Neuron (in vitro differentiated cells): ENCODE data around the gene C1orf116.

Experiments
- H2AFZ ChIP-seq: one replicate; pipeline ENCODE4 v1.6.1; 2013; ENCODE audit warnings: low read depth, mild to moderate bottlenecking, inconsistent platforms, low read length, moderate library complexity
- H3K27me3 ChIP-seq: one replicate; pipeline ENCODE4 v1.6.1; 2013; ENCODE audit warnings: low read length; ENCODE audit not compliant: insufficient read depth
- H3K36me3 ChIP-seq: one replicate; pipeline ENCODE4 v1.6.1; 2013; ENCODE audit warnings: low read length; ENCODE audit not compliant: insufficient read depth
- H3K4me1 ChIP-seq: one replicate; pipeline ENCODE4 v1.6.1; 2013; ENCODE audit warnings: low read length; ENCODE audit not compliant: insufficient read depth
- H3K4me3 ChIP-seq: 2 replicates; pipeline ENCODE4 v1.5.1; 2013; ENCODE audit warnings: mild to moderate bottlenecking, low read length, moderate library complexity
- H3K9me3 ChIP-seq: one replicate; pipeline ENCODE4 v1.6.1; 2013; ENCODE audit warnings: low read length

Gene C1orf116

DNA sequence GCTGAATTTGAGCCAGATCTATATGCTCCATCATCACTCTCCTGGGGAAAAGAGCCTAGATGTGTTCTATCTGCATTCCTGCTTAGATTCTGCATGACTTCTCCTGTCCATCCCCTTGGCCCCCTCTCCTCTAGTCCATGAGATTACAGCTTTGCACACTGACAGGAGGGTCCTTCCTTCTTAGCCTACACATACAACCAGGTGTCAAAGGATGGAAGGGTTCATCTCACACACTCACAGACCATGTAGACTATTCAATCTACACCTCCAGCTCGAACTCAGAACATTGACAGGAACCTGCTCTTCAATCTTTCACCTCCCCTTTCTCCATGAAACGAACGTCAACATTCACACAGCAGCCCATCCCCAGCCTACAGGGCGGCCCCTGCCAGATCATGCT lies 13.8 kb downstream of the C1orf116 start:
- H3K27me3 ChIP-seq, result peaks cover 26% of the 10 kb centered on the region
- no peak overlapping the region for H2AFZ ChIP-seq
- H3K4me3 ChIP-seq, result no peak overlapping the region
- no peaks in the 10 kb centered on the region for H3K4me1 ChIP-seq
- no peaks in the 10 kb centered on the region for H3K9me3 ChIP-seq
- no peaks in the 10 kb centered on the region for H3K36me3 ChIP-seq

DNA sequence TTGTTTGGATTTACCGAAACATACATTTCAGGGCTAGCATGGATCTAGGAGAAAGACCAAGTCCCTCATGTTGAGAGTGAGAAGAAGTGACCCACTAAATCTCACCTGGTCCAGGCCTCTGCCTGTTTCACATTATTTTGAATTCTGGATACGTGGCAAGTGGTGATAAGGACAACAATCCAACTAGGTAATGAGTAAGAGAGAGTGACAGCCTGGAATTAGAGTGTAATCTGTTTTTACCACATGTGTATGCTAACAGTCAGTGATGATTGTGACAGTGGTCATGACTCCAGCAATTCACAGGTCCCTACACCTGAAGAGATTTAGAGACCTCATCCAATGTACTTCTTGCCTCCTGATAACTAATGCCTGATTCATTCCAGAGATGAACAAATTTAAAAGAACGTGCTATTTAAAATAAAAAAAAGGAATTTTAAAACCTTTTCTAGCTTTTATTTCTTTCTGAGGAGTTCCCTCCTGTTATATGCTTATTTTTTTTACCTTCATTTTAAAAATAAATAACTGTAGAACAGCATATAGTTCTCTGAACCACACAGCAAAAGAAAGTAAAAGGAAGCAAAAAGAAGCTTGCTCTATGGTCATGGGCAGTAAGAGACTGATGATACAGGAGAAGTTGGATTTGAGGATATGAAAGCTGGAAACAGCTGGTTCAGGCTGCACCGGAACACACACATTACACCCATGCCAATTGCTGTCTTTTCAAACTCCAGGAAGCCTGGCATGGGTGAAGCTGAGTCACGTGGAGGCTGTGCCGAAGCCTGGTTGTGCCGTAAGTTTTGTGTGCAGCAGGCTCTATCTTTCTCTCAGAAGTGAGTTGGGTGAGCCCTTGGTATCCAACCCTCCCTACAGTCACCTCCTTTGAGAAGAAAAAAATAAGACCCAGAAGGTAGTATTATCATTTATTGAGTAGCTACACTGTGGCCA lies 14.7 kb downstream of the C1orf116 start:
- H3K9me3 ChIP-seq, result no peaks in the 10 kb centered on the region
- H3K36me3 ChIP-seq, result no peaks in the 10 kb centered on the region
- H2AFZ ChIP-seq, result no peak overlapping the region
- H3K27me3 ChIP-seq, result peaks cover 24% of the 10 kb centered on the region
- no peaks in the 10 kb centered on the region for H3K4me1 ChIP-seq
- no peak overlapping the region for H3K4me3 ChIP-seq

DNA sequence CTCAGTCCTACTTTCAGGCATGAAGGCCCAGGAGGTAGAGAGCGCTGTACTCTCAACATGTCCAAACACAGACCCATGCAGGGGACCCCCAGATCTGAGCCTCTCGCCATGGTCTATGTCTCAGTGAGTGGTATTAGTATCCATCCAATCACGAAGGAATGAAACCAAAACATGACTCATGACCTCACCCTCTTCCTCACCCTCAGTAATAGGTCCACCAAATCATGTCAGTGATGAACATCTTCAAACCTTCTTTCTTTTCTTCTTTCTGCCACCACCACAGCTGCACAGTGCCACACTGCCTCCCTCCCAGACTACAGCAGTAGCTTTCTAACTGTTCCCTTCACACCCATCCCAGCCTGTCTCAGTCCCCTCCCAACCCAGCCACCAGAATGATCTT lies 16.8 kb downstream of the C1orf116 start:
- Histone ChIP-seq H3K36me3 (no peaks in the 10 kb centered on the region), H3K4me1 (no peaks in the 10 kb centered on the region), H3K27me3 (peaks cover 17% of the 10 kb centered on the region)

DNA sequence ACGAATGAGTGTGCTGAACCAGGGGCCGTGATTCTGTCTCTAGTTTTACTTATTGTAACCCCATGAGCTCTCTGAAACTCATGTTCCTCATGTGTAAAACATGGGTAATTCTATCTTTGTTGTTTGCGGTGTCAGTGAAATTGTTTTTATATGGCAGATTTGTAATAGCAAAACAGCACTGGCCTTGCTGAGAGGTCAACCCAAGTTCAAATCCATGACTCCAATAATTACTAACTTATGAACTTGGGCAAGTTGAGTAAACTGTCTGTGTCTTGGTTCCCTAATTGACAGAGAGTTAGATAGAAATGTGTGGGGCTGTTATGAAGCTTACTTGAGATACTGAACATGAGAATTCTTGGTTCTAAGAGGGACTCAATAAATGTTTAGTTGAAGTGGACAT lies 17.8 kb downstream of the C1orf116 start:
- Histone ChIP-seq H3K4me3 (no peak overlapping the region), H3K27me3 (peaks cover 24% of the 10 kb centered on the region), H2AFZ (no peak overlapping the region)

More for the DNA sequence above, 16.8 kb downstream of the C1orf116 start:
- H3K4me3 ChIP-seq, result no peak overlapping the region
- no peaks in the 10 kb centered on the region for H3K9me3 ChIP-seq
- H2AFZ ChIP-seq, result no peak overlapping the region

DNA sequence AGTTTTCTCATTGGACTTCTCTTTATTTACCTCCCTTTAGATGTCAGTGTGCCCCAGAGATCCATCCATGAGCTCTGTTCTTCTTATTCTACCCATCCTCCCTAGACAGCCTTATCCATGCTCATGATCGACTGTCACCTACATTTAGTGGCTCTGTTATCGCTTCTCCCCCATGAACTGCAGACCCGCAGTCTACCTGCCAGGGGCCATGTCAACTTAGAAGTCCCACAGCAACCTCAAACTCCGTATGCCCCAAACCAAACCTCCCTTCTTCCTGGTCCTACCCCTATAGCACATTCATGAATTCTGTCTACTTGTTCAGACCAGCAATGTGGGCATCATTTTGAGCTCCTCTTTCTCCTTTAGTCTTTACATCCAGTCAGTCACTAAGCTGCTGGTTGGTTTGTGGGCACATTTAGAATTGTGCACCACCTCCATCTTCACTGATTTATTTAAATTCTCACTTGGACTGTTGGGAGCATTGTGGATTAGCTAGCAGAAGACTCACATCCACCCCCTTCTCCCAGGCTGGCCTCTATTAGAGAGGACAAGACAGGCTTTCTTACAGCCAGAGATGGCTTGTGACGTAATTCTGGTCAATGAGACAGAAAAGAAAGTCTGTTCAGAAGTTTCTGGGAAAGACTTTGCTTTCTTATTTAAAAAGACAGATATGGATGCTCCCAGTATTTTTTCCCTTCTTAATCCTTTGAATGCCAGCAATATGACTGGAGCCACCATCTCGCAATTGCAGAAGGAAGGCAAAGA lies 19.1 kb downstream of the C1orf116 start:
- Histone ChIP-seq H3K36me3 (no peaks in the 10 kb centered on the region), H3K9me3 (no peaks in the 10 kb centered on the region), H2AFZ (no peak overlapping the region), H3K4me1 (no peaks in the 10 kb centered on the region), H3K4me3 (no peak overlapping the region), H3K27me3 (peaks cover 32% of the 10 kb centered on the region)

More for the DNA sequence above, 17.8 kb downstream of the C1orf116 start:
- no peaks in the 10 kb centered on the region for H3K4me1 ChIP-seq
- H3K9me3 ChIP-seq, result no peaks in the 10 kb centered on the region
- no peaks in the 10 kb centered on the region for H3K36me3 ChIP-seq

DNA sequence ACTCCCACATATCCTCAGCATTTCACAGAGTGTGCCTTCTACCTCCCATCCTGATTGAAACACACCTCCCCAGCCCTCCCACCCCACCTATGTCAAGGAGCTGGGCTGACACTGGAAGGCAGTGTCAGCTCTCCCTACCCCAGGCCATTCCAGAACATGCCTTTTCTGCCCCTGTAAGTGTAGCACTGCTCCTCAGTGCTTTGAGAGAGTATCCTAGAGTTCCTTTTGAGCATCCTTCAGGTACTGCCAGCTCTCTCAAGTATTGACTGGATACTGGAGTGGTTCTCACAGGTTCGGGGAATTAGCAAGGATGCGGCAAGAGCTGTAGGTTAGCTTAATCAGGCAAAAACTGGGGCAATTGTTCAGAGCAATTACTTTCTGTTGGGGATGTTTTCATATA lies 21.8 kb downstream of the C1orf116 start:
- Histone ChIP-seq H3K9me3 (no peaks in the 10 kb centered on the region), H3K4me1 (no peaks in the 10 kb centered on the region), H3K36me3 (no peaks in the 10 kb centered on the region), H2AFZ (no peak overlapping the region), H3K4me3 (no peak overlapping the region), H3K27me3 (peaks cover 41% of the 10 kb centered on the region)

DNA sequence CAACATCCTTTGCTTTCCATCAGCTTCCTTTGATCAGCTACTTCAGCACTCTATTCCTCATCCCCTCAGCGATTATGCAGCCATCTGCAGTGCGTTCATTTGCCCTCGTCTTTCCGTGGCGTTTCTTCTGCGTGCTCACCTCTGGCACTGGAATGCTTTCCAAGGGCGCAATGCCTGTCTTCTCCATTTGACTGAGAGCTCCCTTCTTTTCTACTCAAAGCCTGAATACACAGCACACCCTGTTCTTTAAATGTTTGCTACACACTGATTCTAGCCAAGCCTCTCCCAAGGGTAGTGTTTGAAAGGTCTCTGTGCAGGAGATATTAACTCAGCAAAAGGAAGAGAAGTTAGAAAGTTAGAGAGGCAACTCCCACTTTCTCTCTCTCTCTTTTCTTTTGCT lies 22.6 kb downstream of the C1orf116 start:
- Histone ChIP-seq H3K27me3 (peaks cover 38% of the 10 kb centered on the region), H3K4me1 (no peaks in the 10 kb centered on the region), H3K36me3 (no peaks in the 10 kb centered on the region), H2AFZ (no peak overlapping the region), H3K4me3 (no peak overlapping the region), H3K9me3 (no peaks in the 10 kb centered on the region)

DNA sequence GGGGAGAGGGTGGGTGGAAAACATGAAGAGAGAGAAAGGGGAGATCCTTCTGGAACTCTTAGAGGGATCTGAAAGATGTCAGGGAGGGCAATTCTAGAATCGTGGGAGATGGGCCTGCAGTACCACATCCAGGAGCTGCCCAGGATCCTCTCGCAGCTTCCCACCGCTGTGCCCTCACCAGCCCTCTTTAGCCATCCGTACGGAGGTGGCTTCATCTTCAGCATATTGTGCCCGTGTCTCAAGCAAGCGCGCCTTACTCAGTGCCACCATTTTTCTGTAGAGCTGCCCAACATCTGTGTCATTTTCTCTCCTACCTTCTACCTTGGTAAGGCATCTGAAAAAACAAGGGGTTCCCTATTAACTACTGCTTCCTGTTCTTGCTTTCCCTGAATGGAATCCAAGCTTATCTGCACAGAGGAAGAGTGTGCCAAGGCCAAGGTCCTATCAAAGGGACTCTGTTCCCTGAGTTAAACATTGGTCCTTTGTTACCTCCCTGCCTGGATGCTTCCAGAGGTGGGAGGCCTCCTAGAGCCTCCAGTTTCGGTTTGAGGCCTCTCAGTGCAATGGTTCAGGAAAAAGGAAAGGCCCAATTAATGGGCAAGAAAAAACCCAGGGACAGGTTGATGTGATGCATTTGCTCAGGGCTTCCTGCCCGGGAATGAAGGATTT lies 23.2 kb downstream of the C1orf116 start:
- Histone ChIP-seq H3K4me1 (no peaks in the 10 kb centered on the region), H3K9me3 (no peaks in the 10 kb centered on the region), H3K4me3 (no peak overlapping the region), H2AFZ (no peak overlapping the region), H3K27me3 (peaks cover 38% of the 10 kb centered on the region), H3K36me3 (no peaks in the 10 kb centered on the region)

DNA sequence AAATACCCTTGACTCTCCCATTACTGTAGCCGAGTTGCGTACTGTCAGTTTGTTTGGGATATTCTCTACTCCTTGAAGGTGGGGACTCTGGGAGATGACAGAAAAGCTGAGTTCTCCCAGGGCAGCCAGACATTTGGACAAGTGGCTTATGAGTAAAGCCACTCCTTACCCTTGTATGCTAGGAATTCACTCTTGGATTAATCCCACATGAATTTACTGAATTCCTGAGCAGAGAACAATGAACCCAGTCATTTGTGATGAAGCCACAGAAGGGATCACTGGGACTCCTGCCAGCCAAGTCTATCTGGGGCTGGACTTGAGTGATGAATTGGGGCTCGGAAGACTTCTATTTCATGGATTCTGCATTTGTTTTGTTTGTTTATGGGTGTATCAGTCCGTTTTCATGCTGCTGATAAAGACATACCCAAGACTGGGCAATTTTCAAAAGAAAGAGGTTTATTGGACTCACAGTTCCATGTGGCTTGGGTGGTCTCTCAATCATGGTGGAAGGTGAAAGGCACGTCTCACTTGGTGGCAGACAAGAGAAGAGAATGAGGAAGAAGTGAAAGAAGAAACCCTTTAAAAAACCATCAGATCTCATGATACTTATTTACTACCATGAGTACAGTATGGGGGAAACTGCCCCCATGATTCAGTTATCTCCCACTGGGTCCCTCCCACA lies 25.1 kb downstream of the C1orf116 start:
- Histone ChIP-seq H3K27me3 (peaks cover 41% of the 10 kb centered on the region), H3K9me3 (no peaks in the 10 kb centered on the region), H2AFZ (no peak overlapping the region), H3K4me1 (no peaks in the 10 kb centered on the region), H3K4me3 (no peak overlapping the region), H3K36me3 (no peaks in the 10 kb centered on the region)

DNA sequence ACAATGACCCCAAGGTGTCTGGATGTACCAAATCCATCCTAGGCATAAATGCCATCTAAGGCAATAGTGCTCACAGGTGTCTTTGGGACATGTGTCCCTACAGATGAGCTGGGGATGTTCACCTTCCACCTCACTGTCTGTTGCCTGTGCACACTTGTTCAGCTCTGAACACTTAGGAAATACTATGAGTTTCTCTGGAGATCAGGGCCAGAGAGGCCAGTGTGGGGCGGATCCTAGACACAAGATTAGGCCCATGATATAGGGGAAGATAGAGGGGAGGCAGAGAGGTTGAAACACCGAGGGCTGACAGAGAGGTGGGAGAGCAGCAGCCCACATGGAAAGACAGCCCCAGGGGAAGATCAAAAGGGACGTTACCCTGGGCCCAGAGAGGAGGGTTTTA lies 25.6 kb downstream of the C1orf116 start:
- H3K27me3 ChIP-seq, result peaks cover 41% of the 10 kb centered on the region
- H3K9me3 ChIP-seq, result no peaks in the 10 kb centered on the region
- H3K36me3 ChIP-seq, result no peaks in the 10 kb centered on the region
- no peaks in the 10 kb centered on the region for H3K4me1 ChIP-seq
- no peak overlapping the region for H3K4me3 ChIP-seq
- H2AFZ ChIP-seq, result no peak overlapping the region

DNA sequence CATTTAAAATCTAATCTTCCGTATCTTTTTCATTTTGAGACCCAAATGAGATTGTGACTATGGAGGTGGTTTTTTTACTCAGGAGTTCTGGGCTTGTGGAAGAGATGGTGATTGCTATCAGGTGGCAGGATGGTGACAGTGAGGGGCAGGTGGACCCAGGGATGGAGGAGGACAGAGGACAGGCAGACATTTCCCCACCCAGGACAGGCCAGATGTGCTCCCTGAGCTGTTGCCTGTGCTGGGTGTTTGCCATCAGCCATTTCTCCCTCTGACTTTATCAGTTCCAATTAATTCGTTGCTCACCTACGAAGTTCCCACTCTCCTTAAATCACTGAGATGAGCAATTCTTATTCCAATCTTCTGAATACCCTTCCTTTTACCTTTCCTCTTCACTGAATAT lies 26.5 kb downstream of the C1orf116 start:
- Histone ChIP-seq H3K36me3 (no peaks in the 10 kb centered on the region), H3K9me3 (no peaks in the 10 kb centered on the region), H3K27me3 (peaks cover 45% of the 10 kb centered on the region), H3K4me3 (no peak overlapping the region), H3K4me1 (no peaks in the 10 kb centered on the region), H2AFZ (no peak overlapping the region)

DNA sequence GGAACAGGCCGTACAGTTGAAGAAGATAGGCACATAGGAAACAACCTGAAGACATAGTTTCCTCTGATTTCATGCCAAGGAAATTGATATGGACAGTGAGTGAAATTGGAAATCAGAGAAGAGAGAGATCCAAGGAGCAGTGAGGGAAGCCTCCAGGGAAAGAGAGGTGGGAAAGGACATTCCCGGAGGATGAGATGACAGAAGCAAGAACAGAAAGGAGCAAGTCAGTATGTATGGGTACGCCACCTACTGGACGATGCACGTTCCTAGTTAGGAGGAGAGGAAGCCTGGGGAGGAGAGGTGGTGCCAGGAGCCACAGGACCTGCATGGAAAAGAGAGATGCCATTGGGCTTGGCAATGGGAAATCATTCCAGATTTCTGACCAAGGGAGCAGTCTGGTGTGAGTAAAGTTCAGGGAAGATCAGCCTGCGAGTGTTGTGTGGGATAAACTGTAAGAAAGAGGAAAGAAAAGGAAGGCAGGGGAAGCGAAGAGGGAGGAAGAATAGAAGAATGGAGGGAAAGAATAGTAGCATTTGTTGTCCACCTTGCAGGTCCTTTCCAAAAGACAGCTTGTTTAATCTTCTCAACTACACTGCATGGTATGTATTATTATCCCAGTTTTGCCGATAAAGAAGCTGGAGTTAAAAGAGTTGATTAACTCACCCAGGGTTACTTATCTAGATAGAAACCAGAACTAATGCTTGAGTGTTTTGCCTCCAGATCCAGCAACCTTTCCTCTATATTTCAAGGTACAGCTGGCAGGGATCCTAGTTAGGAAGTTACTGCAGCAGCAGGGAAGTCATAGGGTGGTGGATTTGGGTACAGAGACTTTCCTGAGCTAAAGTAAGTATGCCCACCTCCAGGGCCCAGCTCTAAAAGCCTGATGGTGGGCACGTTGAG lies 27.4 kb downstream of the C1orf116 start:
- no peak overlapping the region for H3K4me3 ChIP-seq
- H2AFZ ChIP-seq, result no peak overlapping the region

More for the DNA sequence above, 27.4 kb downstream of the C1orf116 start:
- Histone ChIP-seq H3K36me3 (no peaks in the 10 kb centered on the region), H3K9me3 (no peaks in the 10 kb centered on the region), H3K27me3 (peaks cover 40% of the 10 kb centered on the region), H3K4me1 (no peaks in the 10 kb centered on the region)
